NB4 (cell line): ENCODE data around the gene DSTN.

Experiments used
- POLR2A ChIP-seq: IDR thresholded peaks from 2 replicates; pipeline ENCODE4 v1.6.1; 2011; ENCODE audit warnings: mild to moderate bottlenecking; ENCODE audit not compliant: insufficient read length; ENCODE audit errors: extremely low read depth
- TF ChIP-seq, protein P1 (sequence below): IDR thresholded peaks from one replicate; pipeline ENCODE4 v1.5.1; 2012; ENCODE audit warnings: low read depth, low read length

DNA sequence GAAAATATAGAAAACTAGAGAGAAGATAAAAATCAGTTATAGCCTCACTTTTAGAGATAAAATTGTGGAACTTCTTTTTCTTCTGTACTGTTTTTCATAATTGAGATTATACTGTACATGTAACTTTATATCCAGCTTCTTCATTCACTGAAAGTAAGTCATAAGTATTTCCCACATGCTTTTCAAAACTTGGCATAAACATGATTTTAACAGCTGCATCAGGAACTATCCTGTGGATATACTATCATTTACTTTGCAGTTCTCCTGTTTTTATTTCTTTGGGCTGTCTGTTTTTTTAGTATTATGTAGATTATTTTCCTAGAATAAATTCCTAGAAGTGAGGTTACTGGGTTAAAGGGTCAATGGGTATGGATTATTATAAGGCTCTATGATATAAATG is 14.8 kb downstream of the DSTN start:
- TF ChIP-seq, protein P1, sequence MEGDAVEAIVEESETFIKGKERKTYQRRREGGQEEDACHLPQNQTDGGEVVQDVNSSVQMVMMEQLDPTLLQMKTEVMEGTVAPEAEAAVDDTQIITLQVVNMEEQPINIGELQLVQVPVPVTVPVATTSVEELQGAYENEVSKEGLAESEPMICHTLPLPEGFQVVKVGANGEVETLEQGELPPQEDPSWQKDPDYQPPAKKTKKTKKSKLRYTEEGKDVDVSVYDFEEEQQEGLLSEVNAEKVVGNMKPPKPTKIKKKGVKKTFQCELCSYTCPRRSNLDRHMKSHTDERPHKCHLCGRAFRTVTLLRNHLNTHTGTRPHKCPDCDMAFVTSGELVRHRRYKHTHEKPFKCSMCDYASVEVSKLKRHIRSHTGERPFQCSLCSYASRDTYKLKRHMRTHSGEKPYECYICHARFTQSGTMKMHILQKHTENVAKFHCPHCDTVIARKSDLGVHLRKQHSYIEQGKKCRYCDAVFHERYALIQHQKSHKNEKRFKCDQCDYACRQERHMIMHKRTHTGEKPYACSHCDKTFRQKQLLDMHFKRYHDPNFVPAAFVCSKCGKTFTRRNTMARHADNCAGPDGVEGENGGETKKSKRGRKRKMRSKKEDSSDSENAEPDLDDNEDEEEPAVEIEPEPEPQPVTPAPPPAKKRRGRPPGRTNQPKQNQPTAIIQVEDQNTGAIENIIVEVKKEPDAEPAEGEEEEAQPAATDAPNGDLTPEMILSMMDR = no peak
- no peak for TF ChIP-seq POLR2A
